PC-3 (cell line): ENCODE results near the gene CCNY. TPM values are rescaled to one million over a fixed set of nuclear protein-coding genes. Genes with fewer than 3 reads are reported as not detected.
A peak's percentile ranks its signal among the peaks of the same experiment; 100 is the strongest.

Experiments used
- ATAC-seq: fragments of 200-7000 bp; cut with Tn5 transposase; 2 replicates; pipeline ENCODE4 v1.9.1; 2020; ENCODE audit warnings: mild to moderate bottlenecking, moderate library complexity
- BruUV-seq: library from RNA; stranded (reverse); fragments of 400-500 nt; replicated peaks from 2 replicates; lab custom pipeline; 2021; lab: Mats Ljungman, UMichigan
- CTCF ChIA-PET: fragments of 300-600 bp; sonication (Branson Sonifier 250); formaldehyde crosslinking; loops from one replicate; lab custom pipeline; 2022; ENCODE audit warnings: antibody characterized with exemption; lab: Charles Lee
- POLR2A ChIA-PET: fragments of 300-600 bp; sonication (Branson Sonifier 250); formaldehyde crosslinking; loops from one replicate; lab custom pipeline; 2022; ENCODE audit warnings: antibody characterized with exemption; ENCODE audit not compliant: unreplicated experiment; lab: Charles Lee
- DNase-seq: peaks from one replicate; pipeline ENCODE4 v3.0.0-alpha.2; 2015
- H2AFZ ChIP-seq: fragments of 300-600 bp; sonication (generic); 2 replicates; pipeline ENCODE4 v1.6.0; 2016; ENCODE audit warnings: antibody characterized with exemption, low read length
- H3F3A ChIP-seq: fragments of 300-600 bp; sonication (generic); one replicate; pipeline ENCODE4 v1.6.0; 2017; ENCODE audit warnings: antibody characterized with exemption, low read length, control low read depth, mild to moderate bottlenecking; ENCODE audit not compliant: unreplicated experiment
- H3K27ac ChIP-seq: fragments of 300-600 bp; sonication (generic); 2 replicates; pipeline ENCODE4 v1.5.1; 2016; ENCODE audit warnings: mild to moderate bottlenecking, low read length
- H3K27me3 ChIP-seq: fragments of 300-600 bp; sonication (generic); 2 replicates; pipeline ENCODE4 v1.6.1; 2016; ENCODE audit warnings: low read length, mixed read lengths
- H3K36me3 ChIP-seq: fragments of 300-600 bp; sonication (generic); 2 replicates; pipeline ENCODE4 v1.6.1; 2016; ENCODE audit warnings: low read depth, mixed run types, low read length, mixed read lengths
- H3K4me1 ChIP-seq: fragments of 300-600 bp; sonication (generic); 2 replicates; pipeline ENCODE4 v1.5.1; 2016; ENCODE audit warnings: low read length; ENCODE audit not compliant: insufficient read depth
- H3K4me2 ChIP-seq: fragments of 300-600 bp; sonication (generic); 2 replicates; pipeline ENCODE4 v1.6.0; 2016; ENCODE audit warnings: low read length
- H3K4me3 ChIP-seq: fragments of 300-600 bp; sonication (generic); 2 replicates; pipeline ENCODE4 v1.5.1; 2016; ENCODE audit warnings: mild to moderate bottlenecking, low read length, mixed read lengths
- H3K79me2 ChIP-seq: fragments of 300-600 bp; sonication (generic); 2 replicates; pipeline ENCODE4 v1.6.1; 2017; ENCODE audit warnings: low read length, mixed read lengths
- H3K9ac ChIP-seq: fragments of 300-600 bp; sonication (generic); 2 replicates; pipeline ENCODE4 v1.6.0; 2016; ENCODE audit warnings: mild to moderate bottlenecking, low read length
- H3K9me2 ChIP-seq: fragments of 300-600 bp; sonication (generic); replicated peaks from 2 replicates; pipeline ENCODE4 v1.6.1; 2016; ENCODE audit warnings: mixed run types, low read length, mixed read lengths
- H3K9me3 ChIP-seq: fragments of 300-600 bp; sonication (generic); 2 replicates; pipeline ENCODE4 v1.6.1; 2016; ENCODE audit warnings: low read length, mixed read lengths
- H4K20me1 ChIP-seq: fragments of 300-600 bp; sonication (generic); 2 replicates; pipeline ENCODE4 v1.6.1; 2016; ENCODE audit warnings: low read length, mixed read lengths
- CTCF ChIP-seq: fragments of 300-600 bp; sonication (generic); conservative IDR thresholded peaks from 2 replicates; pipeline ENCODE4 v1.5.1; 2017; ENCODE audit warnings: antibody characterized with exemption, low read depth, mild to moderate bottlenecking, low read length
- EZH2 ChIP-seq: fragments of 300-600 bp; sonication (generic); IDR thresholded peaks from one replicate; pipeline ENCODE4 v1.6.1; 2017; ENCODE audit warnings: antibody characterized with exemption, mild to moderate bottlenecking, low read length; ENCODE audit not compliant: unreplicated experiment
- EZH2phosphoT487 ChIP-seq: fragments of 300-600 bp; sonication (generic); IDR thresholded peaks from 2 replicates; pipeline ENCODE4 v1.6.1; 2018; ENCODE audit warnings: mild to moderate bottlenecking, antibody characterized with exemption, low read length, borderline replicate concordance
- intact Hi-C: fragments of 100-400 bp; cut with micrococcal nuclease; formaldehyde crosslinking; loops from 2 replicates; pipeline ENCODE4 v1.9.0; 2023
- total RNA-seq: library from RNA; depleted of rRNA; stranded (reverse); fragments of >200 nt; gene quantifications from 2 replicates; pipeline ENCODE4 v1.2.3, GENCODE V29; 2014

The CCNY gene
- total RNA-seq, 1 experiment from 2014 or later, result 146 TPM

- peak overlapping the region; percentile 75 for H3K4me2 ChIP-seq
- TF ChIP-seq EZH2 (no peak), CTCF (no peak), EZH2phosphoT487 (no peak)
- peaks cover 16% of the 10 kb centered on the region for H3K36me3 ChIP-seq
- peaks cover 87% of the 10 kb centered on the region for H3K79me2 ChIP-seq
- ATAC-seq, result peak; percentile 1
- H3K4me3 ChIP-seq, result peak overlapping the region; percentile 68
- ChIA-PET POLR2A (interaction anchor here (0.6 to 0.7 kb wide), 6 partner anchors 28 to 1903 kb away, joined by 3 to 7 read pairs (median 4); no protein-coding TSS in a partner anchor), CTCF (interaction anchor here (0.6 to 0.7 kb wide), 4 partner anchors 11 to 773 kb away, joined by 3 read pairs; no protein-coding TSS in a partner anchor)
- no peaks in the 10 kb centered on the region for H3K27me3 ChIP-seq
- H3K4me1 ChIP-seq, result peaks cover 62% of the 10 kb centered on the region
- no peaks in the 10 kb centered on the region for H3K9me3 ChIP-seq
- TSS peak; percentile 38 for BruUV-seq
- peak; percentile 83 for DNase-seq
- H3K9me2 ChIP-seq, result no peaks in the 10 kb centered on the region
- peak overlapping the region; percentile 13 for H3K27ac ChIP-seq
- intact Hi-C loops, result loop anchor here (2.0 to 5.0 kb wide), 2 partner anchors 52 to 117 kb away; no protein-coding TSS in a partner anchor
- H3K9ac ChIP-seq, result peak overlapping the region; percentile 83
- peak overlapping the region; percentile 69 for H2AFZ ChIP-seq
- H3F3A ChIP-seq, result peaks cover 12% of the 10 kb centered on the region
- peaks cover 50% of the 10 kb centered on the region for H4K20me1 ChIP-seq
Measured at GRCh38 chr10:35335133-35336083, 901 bp upstream of the CCNY start.

- BruUV-seq, result no TSS peak
Measured at GRCh38 chr10:35336921-35337823, 863 bp downstream of the CCNY start.

More at GRCh38 chr10:35336921-35337823, 863 bp downstream of the CCNY start:
- Histone ChIP-seq H3F3A (peaks cover 5% of the 10 kb centered on the region), H2AFZ (peak overlapping the region; percentile 51), H3K36me3 (peaks cover 16% of the 10 kb centered on the region), H3K4me1 (peaks cover 55% of the 10 kb centered on the region), H3K79me2 (peaks cover 90% of the 10 kb centered on the region), H3K27me3 (no peaks in the 10 kb centered on the region), H3K4me3 (peak overlapping the region; percentile 78), H4K20me1 (peaks cover 57% of the 10 kb centered on the region), H3K9me3 (no peaks in the 10 kb centered on the region), H3K9me2 (no peaks in the 10 kb centered on the region), H3K4me2 (peak overlapping the region; percentile 82), H3K27ac (peak overlapping the region; percentile 1; the same call in 1 of the 2 replicates), H3K9ac (peak overlapping the region; percentile 74)
- ATAC-seq (peak; percentile 30), DNase-seq (peak; percentile 77)
- intact Hi-C loops, result loop anchor here (1.0 to 5.0 kb wide), 4 partner anchors 35 to 116 kb away; no protein-coding TSS in a partner anchor
- ChIA-PET POLR2A (interaction anchor here (0.6 to 1.0 kb wide), 3 partner anchors 30 to 238 kb away, joined by 3 to 4 read pairs (median 3); no protein-coding TSS in a partner anchor), CTCF (interaction anchor here (1.0 kb wide), 1 partner anchor 209 kb away, joined by 5 read pairs; no protein-coding TSS in a partner anchor)
- TF ChIP-seq CTCF (no peak), EZH2 (no peak), EZH2phosphoT487 (no peak)
